ENCODE results near the gene C1QTNF9. TPM values are rescaled to one million over a fixed set of nuclear protein-coding genes. Genes with fewer than 3 reads are reported as not detected.
"Not testable (repeated sequence)": the region's sequence is repeated elsewhere in the genome, so short reads cannot be mapped to it uniquely, and the experiment has no call there.

C1QTNF9 gene
- total RNA-seq, 4 donors from 2014 or later: 0.28 to 0.70 TPM; not detected in 2

GRCh38 chr13:24323036-24323738 lies 13.8 kb downstream of the C1QTNF9 start:
- no peak for DNase-seq
- intact Hi-C loops (cut with DNase I; ENCODE audit: low total_unique reads): no loop called here
- no peaks in the 10 kb centered on the region for H3K36me3 ChIP-seq
- no peak overlapping the region for H3K4me3 ChIP-seq
- H3K9me3 ChIP-seq: no peaks in the 10 kb centered on the region
- no peak overlapping the region for H3K27ac ChIP-seq
- H3K4me1 ChIP-seq: no peaks in the 10 kb centered on the region
- TF ChIP-seq POLR2A (IDR thresholded peaks at IDR 0.05) (no peak), CTCF (IDR thresholded peaks at IDR 0.05) (no peak)
- no peaks in the 10 kb centered on the region for H3K27me3 ChIP-seq

- H3K4me3 ChIP-seq: no peak overlapping the region
- H3K27me3 ChIP-seq: no peaks in the 10 kb centered on the region
- DNase-seq: no peak
- no peaks in the 10 kb centered on the region for H3K36me3 ChIP-seq
- no peaks in the 10 kb centered on the region for H3K9me3 ChIP-seq
- H3K4me1 ChIP-seq: no peaks in the 10 kb centered on the region
- TF ChIP-seq POLR2A (IDR thresholded peaks at IDR 0.05) (no peak), CTCF (IDR thresholded peaks at IDR 0.05) (no peak)
- H3K27ac ChIP-seq: no peak overlapping the region
- intact Hi-C loops (cut with DNase I; ENCODE audit: low total_unique reads): no loop called here
Measured at GRCh38 chr13:24323739-24324075, 14.3 kb downstream of the C1QTNF9 start.

GRCh38 chr13:24327598-24327997 lies 18.2 kb downstream of the C1QTNF9 start:
- DNase-seq; H3K27ac ChIP-seq; H3K9me3 ChIP-seq; H3K36me3 ChIP-seq; H3K4me3 ChIP-seq; intact Hi-C loops (cut with DNase I; ENCODE audit: low total_unique reads); H3K4me1 ChIP-seq; H3K27me3 ChIP-seq: not testable (repeated sequence)

- Histone ChIP-seq H3K27me3 (no peaks in the 10 kb centered on the region), H3K36me3 (no peaks in the 10 kb centered on the region), H3K9me3 (no peaks in the 10 kb centered on the region), H3K27ac (no peak overlapping the region), H3K4me3 (no peak overlapping the region), H3K4me1 (no peaks in the 10 kb centered on the region)
- intact Hi-C loops (cut with DNase I; ENCODE audit: low total_unique reads): no loop called here
- DNase-seq: no peak
- no peak for TF ChIP-seq POLR2A (IDR thresholded peaks at IDR 0.05)
- TF ChIP-seq CTCF (IDR thresholded peaks at IDR 0.05): no peak
Measured at GRCh38 chr13:24328145-24328544, 18.8 kb downstream of the C1QTNF9 start.

GRCh38 chr13:24338721-24339120 lies 29.3 kb downstream of the C1QTNF9 start:
- no peaks in the 10 kb centered on the region for H3K9me3 ChIP-seq
- no peaks in the 10 kb centered on the region for H3K4me1 ChIP-seq
- no peak overlapping the region for H3K27ac ChIP-seq
- H3K4me3 ChIP-seq: no peak overlapping the region
- intact Hi-C loops (cut with DNase I; ENCODE audit: low total_unique reads): no loop called here
- no peaks in the 10 kb centered on the region for H3K36me3 ChIP-seq
- no peak for DNase-seq
- no peaks in the 10 kb centered on the region for H3K27me3 ChIP-seq
- TF ChIP-seq CTCF (IDR thresholded peaks at IDR 0.05) (no peak), POLR2A (IDR thresholded peaks at IDR 0.05) (no peak)
